Neural progenitor cell (in vitro differentiated cells): ENCODE data around the gene CAMKMT. TPM values are rescaled to one million over a fixed set of nuclear protein-coding genes. Genes with fewer than 3 reads are reported as not detected.

Experiments used
- DNase-seq: peaks from one replicate; pipeline ENCODE4 v3.0.0-alpha.2; 2016; ENCODE audit warnings: low spot score
- H2AFZ ChIP-seq: fragments of 200-600 bp; sonication (generic); replicated peaks from 2 replicates; pipeline ENCODE4 v1.6.1; 2016; ENCODE audit warnings: antibody characterized with exemption
- H3F3A ChIP-seq: fragments of 200-600 bp; sonication (generic); 2 replicates; pipeline ENCODE4 v1.6.1; 2016; ENCODE audit warnings: antibody characterized with exemption, low read depth
- H3K27ac ChIP-seq: fragments of 200-600 bp; sonication (generic); 2 replicates; pipeline ENCODE4 v1.5.1; 2016; ENCODE audit warnings: mild to moderate bottlenecking
- H3K27me3 ChIP-seq: fragments of 200-600 bp; sonication (generic); 2 replicates; pipeline ENCODE4 v1.6.1; 2016; ENCODE audit warnings: mild to moderate bottlenecking, moderate library complexity
- H3K36me3 ChIP-seq: fragments of 200-600 bp; sonication (generic); 2 replicates; pipeline ENCODE4 v1.5.1; 2016
- H3K4me1 ChIP-seq: fragments of 200-600 bp; sonication (generic); 2 replicates; pipeline ENCODE4 v1.6.1; 2016; ENCODE audit warnings: mixed run types
- H3K4me2 ChIP-seq: fragments of 200-600 bp; sonication (generic); 2 replicates; pipeline ENCODE4 v1.6.1; 2016
- H3K4me3 ChIP-seq: fragments of 200-600 bp; sonication (generic); 2 replicates; pipeline ENCODE4 v1.5.1; 2016
- H3K79me2 ChIP-seq: fragments of 200-600 bp; sonication (generic); 2 replicates; pipeline ENCODE4 v1.6.1; 2016; ENCODE audit warnings: low read depth
- H3K9ac ChIP-seq: fragments of 200-600 bp; sonication (generic); 2 replicates; pipeline ENCODE4 v1.6.1; 2016
- H3K9me3 ChIP-seq: fragments of 200-600 bp; sonication (generic); 2 replicates; pipeline ENCODE4 v1.5.1; 2016; ENCODE audit warnings: low read depth
- H4K20me1 ChIP-seq: fragments of 200-600 bp; sonication (generic); 2 replicates; pipeline ENCODE4 v1.6.1; 2016; ENCODE audit warnings: low read depth
- H3K27ac Mint-ChIP-seq: 3 replicates; pipeline ENCODE4 v1.8.0; 2021; ENCODE audit warnings: mixed read lengths
- H3K27me3 Mint-ChIP-seq: 2 replicates; pipeline ENCODE4 v1.8.0; 2022; ENCODE audit warnings: low read depth, mild to moderate bottlenecking, inconsistent platforms, moderate library complexity, mixed read lengths; ENCODE audit not compliant: insufficient read depth
- H3K36me3 Mint-ChIP-seq: 3 replicates; pipeline ENCODE4 v1.8.0; 2021; ENCODE audit warnings: mixed read lengths
- H3K4me1 Mint-ChIP-seq: 3 replicates; pipeline ENCODE4 v1.8.0; 2021; ENCODE audit warnings: mixed read lengths
- H3K4me3 Mint-ChIP-seq: 3 replicates; pipeline ENCODE4 v1.8.0; 2021; ENCODE audit warnings: mild to moderate bottlenecking, moderate library complexity, mixed read lengths
- H3K9me3 Mint-ChIP-seq: 3 replicates; pipeline ENCODE4 v1.8.0; 2020; ENCODE audit warnings: mixed read lengths
- CTCF ChIP-seq: fragments of 200-600 bp; sonication (generic); IDR thresholded peaks from 2 replicates; pipeline ENCODE4 v1.5.1; 2017; ENCODE audit warnings: antibody characterized with exemption, mild to moderate bottlenecking
- EZH2 ChIP-seq: fragments of 200-600 bp; sonication (generic); IDR thresholded peaks from 2 replicates; pipeline ENCODE4 v1.6.1; 2017; ENCODE audit warnings: antibody characterized with exemption, mild to moderate bottlenecking, moderate library complexity
- EZH2phosphoT487 ChIP-seq: fragments of 200-600 bp; sonication (generic); IDR thresholded peaks from 2 replicates; pipeline ENCODE4 v1.6.1; 2017; ENCODE audit warnings: antibody characterized with exemption
- total RNA-seq: library from RNA; depleted of rRNA; stranded (reverse); fragments of >200 nt; gene quantifications from 2 replicates; pipeline ENCODE4 v1.2.3, GENCODE V29; 2015; ENCODE audit warnings: low replicate concordance

Gene CAMKMT
- total RNA-seq, 1 donor from 2014 or later, result 28.5 TPM

GRCh38 chr2:44801289-44801840 is 439.6 kb downstream of the CAMKMT start:
- Histone ChIP-seq H3K36me3 (no peaks in the 10 kb centered on the region), H4K20me1 (peaks cover 6% of the 10 kb centered on the region), H3K27me3 (peaks cover 16% of the 10 kb centered on the region), H3K9me3 (no peaks in the 10 kb centered on the region), H3K27ac (peak overlapping the region; percentile 91), H3K4me2 (peak overlapping the region; percentile 77), H2AFZ (no peak overlapping the region), H3K79me2 (peaks cover 5% of the 10 kb centered on the region), H3K9ac (no peak overlapping the region), H3F3A (peaks cover 79% of the 10 kb centered on the region), H3K4me3 (peak overlapping the region; percentile 45), H3K4me1 (peaks cover 61% of the 10 kb centered on the region)
- peak; percentile 27 for TF ChIP-seq EZH2phosphoT487
- peak; percentile 36 for TF ChIP-seq EZH2
- TF ChIP-seq CTCF, result no peak
- Mint-ChIP-seq H3K4me3 (peak overlapping the region; percentile 35), H3K36me3 (no peaks in the 10 kb centered on the region), H3K9me3 (peaks cover 4% of the 10 kb centered on the region), H3K27me3 (peaks cover 71% of the 10 kb centered on the region), H3K27ac (no peak overlapping the region), H3K4me1 (peaks cover 36% of the 10 kb centered on the region)
- DNase-seq, result peak; percentile 69

GRCh38 chr2:44801841-44802776 is 440.4 kb downstream of the CAMKMT start:
- Histone ChIP-seq H3K79me2 (peaks cover 5% of the 10 kb centered on the region), H3F3A (peaks cover 86% of the 10 kb centered on the region), H2AFZ (no peak overlapping the region), H3K27me3 (peaks cover 22% of the 10 kb centered on the region), H3K36me3 (no peaks in the 10 kb centered on the region), H3K4me3 (peak overlapping the region; percentile 45), H3K9ac (no peak overlapping the region), H4K20me1 (peaks cover 6% of the 10 kb centered on the region), H3K4me2 (peak overlapping the region; percentile 77), H3K9me3 (no peaks in the 10 kb centered on the region), H3K4me1 (peaks cover 68% of the 10 kb centered on the region), H3K27ac (peak overlapping the region; percentile 91)
- peaks cover 36% of the 10 kb centered on the region for H3K4me1 Mint-ChIP-seq
- peaks cover 78% of the 10 kb centered on the region for H3K27me3 Mint-ChIP-seq
- DNase-seq, result peak; percentile 78
- H3K9me3 Mint-ChIP-seq, result peaks cover 4% of the 10 kb centered on the region
- peak; percentile 38 for TF ChIP-seq EZH2
- no peak for TF ChIP-seq EZH2phosphoT487
- no peak for TF ChIP-seq CTCF
- H3K4me3 Mint-ChIP-seq, result peak overlapping the region; percentile 74
- no peaks in the 10 kb centered on the region for H3K36me3 Mint-ChIP-seq
- no peak overlapping the region for H3K27ac Mint-ChIP-seq

- H3K4me3 Mint-ChIP-seq, result peak overlapping the region; percentile 79
- Histone ChIP-seq H3K4me3 (peak overlapping the region; percentile 45), H3K27ac (peak overlapping the region; percentile 91), H4K20me1 (peaks cover 6% of the 10 kb centered on the region), H2AFZ (no peak overlapping the region), H3F3A (peaks cover 89% of the 10 kb centered on the region), H3K4me1 (peaks cover 76% of the 10 kb centered on the region), H3K9me3 (no peaks in the 10 kb centered on the region), H3K9ac (no peak overlapping the region), H3K36me3 (no peaks in the 10 kb centered on the region), H3K27me3 (peaks cover 24% of the 10 kb centered on the region), H3K79me2 (peaks cover 5% of the 10 kb centered on the region), H3K4me2 (peak overlapping the region; percentile 77)
- no peak for TF ChIP-seq EZH2
- TF ChIP-seq EZH2phosphoT487, result no peak
- TF ChIP-seq CTCF, result no peak
- peaks cover 36% of the 10 kb centered on the region for H3K4me1 Mint-ChIP-seq
- H3K36me3 Mint-ChIP-seq, result no peaks in the 10 kb centered on the region
- peaks cover 4% of the 10 kb centered on the region for H3K9me3 Mint-ChIP-seq
- DNase-seq, result peak; percentile 96
- H3K27me3 Mint-ChIP-seq, result peaks cover 77% of the 10 kb centered on the region
- peak overlapping the region; percentile 66 for H3K27ac Mint-ChIP-seq
Measured at GRCh38 chr2:44802777-44803424, 441.2 kb downstream of the CAMKMT start.
